HUES48 (cell line): Measurements from ENCODE around the gene NPAS2.

Experiments used
- H3K27ac ChIP-seq: one replicate; pipeline ENCODE4 v1.7.0; 2013; ENCODE audit warnings: low read depth, low read length, inconsistent platforms
- H3K27me3 ChIP-seq: 2 replicates; pipeline ENCODE4 v1.6.1; 2013; ENCODE audit warnings: mild to moderate bottlenecking, low read length; ENCODE audit not compliant: control insufficient read depth, insufficient read depth
- H3K36me3 ChIP-seq: 2 replicates; pipeline ENCODE4 v1.6.1; 2013; ENCODE audit warnings: low read length; ENCODE audit not compliant: control insufficient read depth, insufficient read depth
- H3K4me1 ChIP-seq: 2 replicates; pipeline ENCODE4 v1.6.1; 2013; ENCODE audit warnings: mild to moderate bottlenecking, low read length; ENCODE audit not compliant: control insufficient read depth, insufficient read depth
- H3K4me3 ChIP-seq: 2 replicates; pipeline ENCODE4 v1.5.1; 2013; ENCODE audit warnings: mild to moderate bottlenecking, low read depth, low read length
- H3K9ac ChIP-seq: 2 replicates; pipeline ENCODE4 v1.6.1; 2013; ENCODE audit warnings: mild to moderate bottlenecking, low read depth, low read length, moderate library complexity
- H3K9me3 ChIP-seq: 2 replicates; pipeline ENCODE4 v1.6.1; 2013; ENCODE audit warnings: low read length; ENCODE audit not compliant: control insufficient read depth, insufficient read depth

NPAS2 gene

GRCh38 chr2:100997509-100998234, 177.7 kb downstream of the NPAS2 start:
- Histone ChIP-seq H3K36me3 (peaks cover 1% of the 10 kb centered on the region), H3K4me1 (peaks cover 3% of the 10 kb centered on the region; the same call in 1 of the 2 replicates), H3K27ac (no peak overlapping the region), H3K9ac (no peak overlapping the region), H3K9me3 (no peaks in the 10 kb centered on the region), H3K27me3 (peaks cover 4% of the 10 kb centered on the region; the same call in 1 of the 2 replicates), H3K4me3 (no peak overlapping the region)

GRCh38 chr2:100998235-100998573, 178.3 kb downstream of the NPAS2 start:
- H3K9me3 ChIP-seq = no peaks in the 10 kb centered on the region
- peaks cover 4% of the 10 kb centered on the region; the same call in 1 of the 2 replicates for H3K27me3 ChIP-seq
- H3K9ac ChIP-seq = no peak overlapping the region
- no peak overlapping the region for H3K4me3 ChIP-seq
- peaks cover 3% of the 10 kb centered on the region; the same call in 1 of the 2 replicates for H3K4me1 ChIP-seq
- H3K27ac ChIP-seq = no peak overlapping the region
- H3K36me3 ChIP-seq = peaks cover 7% of the 10 kb centered on the region

GRCh38 chr2:100999995-101000394, 180.1 kb downstream of the NPAS2 start:
- H3K4me1 ChIP-seq = peaks cover 8% of the 10 kb centered on the region
- H3K27ac ChIP-seq = no peak overlapping the region
- peaks cover 4% of the 10 kb centered on the region; the same call in 1 of the 2 replicates for H3K27me3 ChIP-seq
- H3K36me3 ChIP-seq = peaks cover 25% of the 10 kb centered on the region
- no peak overlapping the region for H3K9ac ChIP-seq
- H3K4me3 ChIP-seq = no peak overlapping the region
- H3K9me3 ChIP-seq = no peaks in the 10 kb centered on the region

GRCh38 chr2:101001691-101002561, 182.0 kb downstream of the NPAS2 start, which contains the start of gene RPL31:
RPL31 (plus strand) TSS chr2:101002289; CDS start chr2:101002702, 413 bp downstream.
- peak within 1 kb of the TSS; percentile 95 for H3K9ac ChIP-seq
- H3K4me1 ChIP-seq = peaks cover 8% of the 10 kb centered on the region
- H3K27me3 ChIP-seq = peaks cover 4% of the 10 kb centered on the region; the same call in 1 of the 2 replicates
- no peaks in the 10 kb centered on the region for H3K9me3 ChIP-seq
- peak within 1 kb of the TSS; percentile 95 for H3K4me3 ChIP-seq
- H3K36me3 ChIP-seq = peaks cover 44% of the 10 kb centered on the region
- H3K27ac ChIP-seq = peak within 1 kb of the TSS; percentile 88

GRCh38 chr2:101002562-101003277, 182.8 kb downstream of the NPAS2 start:
- Histone ChIP-seq H3K9me3 (no peaks in the 10 kb centered on the region), H3K4me1 (peaks cover 12% of the 10 kb centered on the region), H3K36me3 (peaks cover 52% of the 10 kb centered on the region), H3K27me3 (peaks cover 4% of the 10 kb centered on the region; the same call in 1 of the 2 replicates), H3K27ac (peak overlapping the region; percentile 88), H3K4me3 (peak overlapping the region; percentile 95), H3K9ac (peak overlapping the region; percentile 95)

GRCh38 chr2:101003278-101003775, 183.4 kb downstream of the NPAS2 start:
- H3K4me1 ChIP-seq = peaks cover 13% of the 10 kb centered on the region
- peaks cover 4% of the 10 kb centered on the region; the same call in 1 of the 2 replicates for H3K27me3 ChIP-seq
- H3K36me3 ChIP-seq = peaks cover 58% of the 10 kb centered on the region
- H3K4me3 ChIP-seq = peak overlapping the region; percentile 95
- no peaks in the 10 kb centered on the region for H3K9me3 ChIP-seq
- peak overlapping the region; percentile 95 for H3K9ac ChIP-seq
- H3K27ac ChIP-seq = peak overlapping the region; percentile 88

- Histone ChIP-seq H3K9ac (0 out of 2 replicates have a peak overlapping the region, but pooled peaks have one; percentile 95), H3K9me3 (no peaks in the 10 kb centered on the region), H3K36me3 (peaks cover 64% of the 10 kb centered on the region), H3K27me3 (peaks cover 4% of the 10 kb centered on the region; the same call in 1 of the 2 replicates), H3K4me1 (peaks cover 13% of the 10 kb centered on the region), H3K4me3 (no peak overlapping the region), H3K27ac (peak overlapping the region; percentile 88)
Observed at GRCh38 chr2:101004620-101005325, 184.8 kb downstream of the NPAS2 start.

GRCh38 chr2:101006065-101006715, 186.3 kb downstream of the NPAS2 start:
- H3K9ac ChIP-seq = no peak overlapping the region
- H3K4me3 ChIP-seq = no peak overlapping the region
- H3K27me3 ChIP-seq = no peaks in the 10 kb centered on the region; the same call in 1 of the 2 replicates
- H3K4me1 ChIP-seq = peaks cover 13% of the 10 kb centered on the region
- no peak overlapping the region for H3K27ac ChIP-seq
- H3K9me3 ChIP-seq = no peaks in the 10 kb centered on the region
- H3K36me3 ChIP-seq = peaks cover 76% of the 10 kb centered on the region

- Histone ChIP-seq H3K9ac (no peak overlapping the region), H3K9me3 (no peaks in the 10 kb centered on the region), H3K4me3 (no peak overlapping the region), H3K36me3 (peaks cover 87% of the 10 kb centered on the region), H3K27me3 (no peaks in the 10 kb centered on the region), H3K4me1 (peaks cover 10% of the 10 kb centered on the region; the same call in 1 of the 2 replicates), H3K27ac (peak overlapping the region; percentile 55)
Observed at GRCh38 chr2:101007415-101008345, 187.7 kb downstream of the NPAS2 start.
